H1 (cell line): ENCODE results near the gene OTOGL. TPM values are rescaled to one million over a fixed set of nuclear protein-coding genes. Genes with fewer than 3 reads are reported as not detected.

Source experiments
- CTCF ChIA-PET: fragments of 300-600 bp; sonication (Branson Sonifier 250); formaldehyde crosslinking; loops from one replicate; lab custom pipeline; 2021; ENCODE audit not compliant: partially characterized antibody; lab: Charles Lee
- POLR2A ChIA-PET: fragments of 300-600 bp; sonication (Branson Sonifier 250); formaldehyde crosslinking; loops from one replicate; lab custom pipeline; 2021; ENCODE audit warnings: inconsistent platforms; ENCODE audit not compliant: partially characterized antibody; lab: Charles Lee
- DNase-seq, 2 experiments: peaks; one replicate each; pipeline versions ENCODE4 v3.0.0 to v3.0.0-alpha.2; 2010 to 2022; ENCODE audit warnings: low spot score in 2 of 2, low read depth in 1 of 2, mixed read lengths in 1 of 2
- FAIRE-seq: peaks from 2 replicates; lab custom pipeline; 2011; peaks lifted over from hg19 to GRCh38; lab: Jason Lieb, UNC
- H2AFZ ChIP-seq: 2 replicates; pipeline ENCODE4 v1.8.1; 2012; ENCODE audit warnings: low read length, inconsistent platforms
- H2AK5ac ChIP-seq: 2 replicates; pipeline ENCODE4 v1.6.1; 2013; ENCODE audit warnings: low read depth, low read length
- H2BK120ac ChIP-seq: replicated peaks from 2 replicates; pipeline ENCODE3; 2013; ENCODE audit warnings: low read depth, low read length, inconsistent platforms
- H2BK12ac ChIP-seq: 2 replicates; pipeline ENCODE4 v1.6.1; 2013; ENCODE audit warnings: low read depth, low read length
- H2BK15ac ChIP-seq: 2 replicates; pipeline ENCODE4 v1.6.1; 2013; ENCODE audit warnings: low read length
- H2BK20ac ChIP-seq: 2 replicates; pipeline ENCODE4 v1.6.1; 2013; ENCODE audit warnings: low read length
- H2BK5ac ChIP-seq: 2 replicates; pipeline ENCODE4 v1.6.1; 2013; ENCODE audit warnings: low read depth, low read length
- H3K14ac ChIP-seq: 2 replicates; pipeline ENCODE4 v1.6.1; 2013; ENCODE audit warnings: inconsistent platforms; ENCODE audit not compliant: insufficient read length
- H3K18ac ChIP-seq: 2 replicates; pipeline ENCODE4 v1.6.1; 2013; ENCODE audit warnings: low read length; ENCODE audit errors: extremely low read depth
- H3K23ac ChIP-seq: 2 replicates; pipeline ENCODE4 v1.6.1; 2013; ENCODE audit warnings: inconsistent platforms; ENCODE audit not compliant: insufficient read length
- H3K23me2 ChIP-seq: 2 replicates; pipeline ENCODE4 v1.6.1; 2013; ENCODE audit warnings: low read depth, low read length
- H3K27ac ChIP-seq: 2 replicates; pipeline ENCODE4 v1.6.1; 2011; ENCODE audit warnings: low read depth, low read length, inconsistent platforms
- H3K27me3 ChIP-seq, 4 experiments: replicated peaks in 1 of 4; 1 replicate in 1 of 4; 2 replicates in 3 of 4; pipeline versions ENCODE4 v1.6.1 to v1.8.1; 2011 to 2013; ENCODE audit warnings: low read length in 3 of 4, mild to moderate bottlenecking in 3 of 4, inconsistent platforms in 2 of 4, mixed read lengths in 2 of 4, moderate library complexity in 1 of 4; ENCODE audit not compliant: control insufficient read depth in 3 of 4, insufficient read depth in 3 of 4; ENCODE audit errors: extremely low read depth in 1 of 4
- H3K36me3 ChIP-seq, 4 experiments: 2 replicates each; pipeline versions ENCODE4 v1.6.1 to v1.8.1; 2011 to 2013; ENCODE audit warnings: mild to moderate bottlenecking in 4 of 4, low read length in 3 of 4, moderate library complexity in 2 of 4, control low read depth in 1 of 4, inconsistent platforms in 1 of 4; ENCODE audit not compliant: insufficient read depth in 4 of 4, control insufficient read depth in 2 of 4
- H3K4ac ChIP-seq: replicated peaks from 2 replicates; pipeline ENCODE3; 2013; ENCODE audit warnings: low read length, low read depth, mixed read lengths, inconsistent platforms; ENCODE audit not compliant: insufficient read length
- H3K4me1 ChIP-seq, 4 experiments: replicated peaks in 1 of 4; 1 replicate in 1 of 4; 2 replicates in 3 of 4; pipeline versions ENCODE4 v1.6.1 to v1.8.1; 2011 to 2013; ENCODE audit warnings: low read length in 3 of 4, inconsistent platforms in 2 of 4, mixed read lengths in 1 of 4; ENCODE audit not compliant: insufficient read depth in 4 of 4, control insufficient read depth in 3 of 4
- H3K4me2 ChIP-seq, 2 experiments: 2 replicates each; pipeline versions ENCODE4 v1.6.1 to v1.8.1; 2011 to 2013; ENCODE audit warnings: low read depth in 2 of 2, low read length in 2 of 2, control low read depth in 1 of 2, inconsistent platforms in 1 of 2, mild to moderate bottlenecking in 1 of 2; ENCODE audit not compliant: insufficient read depth in 1 of 2
- H3K4me3 ChIP-seq, 4 experiments: fragments of 200-600, 300-600 bp in 1 of 4; sonication (generic), shearing (Covaris generic), sonication (Bioruptor Twin) in 1 of 4; 2 replicates each; pipeline versions ENCODE4 v1.5.1 to v1.8.1; 2011 to 2016; ENCODE audit warnings: low read length in 4 of 4, low read depth in 3 of 4, control low read depth in 2 of 4, inconsistent platforms in 2 of 4, mild to moderate bottlenecking in 2 of 4, mixed read lengths in 1 of 4, moderate library complexity in 1 of 4; ENCODE audit not compliant: insufficient read depth in 2 of 4; ENCODE audit errors: extremely low read depth in 1 of 4
- H3K56ac ChIP-seq: replicated peaks from 2 replicates; pipeline ENCODE3; 2013; ENCODE audit warnings: low read depth, mild to moderate bottlenecking, mixed read lengths, low read length, inconsistent platforms; ENCODE audit not compliant: insufficient read length
- H3K79me1 ChIP-seq: 2 replicates; pipeline ENCODE4 v1.6.1; 2013; ENCODE audit warnings: low read depth, low read length, control low read depth
- H3K79me2 ChIP-seq, 2 experiments: 2 replicates each; pipeline versions ENCODE4 v1.6.1 to v1.8.1; 2012 to 2013; ENCODE audit warnings: low read length in 2 of 2, mild to moderate bottlenecking in 2 of 2, inconsistent platforms in 1 of 2; ENCODE audit not compliant: insufficient read depth in 2 of 2, control insufficient read depth in 1 of 2
- H3K9ac ChIP-seq, 4 experiments: replicated peaks in 1 of 4; 1 replicate in 1 of 4; 2 replicates in 3 of 4; pipeline versions ENCODE4 v1.6.1 to v1.8.1; 2011 to 2013; ENCODE audit warnings: low read depth in 3 of 4, low read length in 3 of 4, control low read depth in 2 of 4, mild to moderate bottlenecking in 2 of 4, moderate library complexity in 2 of 4, inconsistent platforms in 1 of 4; ENCODE audit errors: extremely low read depth in 1 of 4
- H3K9me3 ChIP-seq, 2 experiments: 2 replicates each; pipeline versions ENCODE4 v1.6.1 to v1.8.1; 2012 to 2013; ENCODE audit warnings: mild to moderate bottlenecking in 2 of 2, moderate library complexity in 2 of 2, control low read depth in 1 of 2, inconsistent platforms in 1 of 2, low read depth in 1 of 2, low read length in 1 of 2, mixed read lengths in 1 of 2; ENCODE audit not compliant: insufficient read depth in 2 of 2
- H4K20me1 ChIP-seq, 2 experiments: replicated peaks in 1 of 2; 2 replicates each; pipeline versions ENCODE3 to v1.8.1; 2011 to 2013; ENCODE audit warnings: inconsistent platforms in 2 of 2, low read length in 2 of 2, mild to moderate bottlenecking in 1 of 2; ENCODE audit not compliant: insufficient read depth in 2 of 2, control insufficient read depth in 1 of 2
- H4K5ac ChIP-seq: 2 replicates; pipeline ENCODE4 v1.6.1; 2013; ENCODE audit warnings: low read length, low read depth, mixed read lengths, inconsistent platforms; ENCODE audit not compliant: insufficient read length
- H4K8ac ChIP-seq: 2 replicates; pipeline ENCODE4 v1.8.0; 2013; ENCODE audit warnings: mild to moderate bottlenecking, moderate library complexity, low read length, inconsistent platforms; ENCODE audit not compliant: insufficient read depth; ENCODE audit errors: extremely low read depth
- H4K91ac ChIP-seq: replicated peaks from 2 replicates; pipeline ENCODE3; 2013; ENCODE audit warnings: low read length, mixed read lengths, inconsistent platforms; ENCODE audit not compliant: insufficient read length
- CREB1 ChIP-seq: IDR thresholded peaks from 2 replicates; pipeline ENCODE4 v1.6.1; 2012; ENCODE audit warnings: inconsistent platforms
- EZH2 ChIP-seq: fragments of 200-600 bp; sonication (generic); IDR thresholded peaks from 2 replicates; pipeline ENCODE4 v1.7.1; 2012; ENCODE audit warnings: low read depth, mild to moderate bottlenecking, moderate library complexity, low read length, inconsistent platforms; ENCODE audit not compliant: severe bottlenecking
- HDAC2 ChIP-seq, 2 experiments: fragments of 300-600 bp in 1 of 2; sonication (generic) in 1 of 2; IDR thresholded peaks; 2 replicates each; pipeline ENCODE4 v1.6.1; 2011 to 2012; ENCODE audit warnings: low read depth in 2 of 2, low read length in 2 of 2, mild to moderate bottlenecking in 2 of 2, moderate library complexity in 2 of 2, borderline replicate concordance in 1 of 2, inconsistent platforms in 1 of 2
- KDM1A ChIP-seq: fragments of 200-600, 300-600 bp; sonication (generic); IDR thresholded peaks from 2 replicates; pipeline ENCODE4 v1.7.1; 2016; ENCODE audit warnings: mild to moderate bottlenecking, low read length, borderline replicate concordance
- POU5F1 ChIP-seq: IDR thresholded peaks from 2 replicates; pipeline ENCODE4 v1.6.1; 2011; ENCODE audit warnings: low read depth, mild to moderate bottlenecking, low read length, moderate library complexity
- RAD21 ChIP-seq, 2 experiments: IDR thresholded peaks in 1 of 2; conservative IDR thresholded peaks in 1 of 2; 2 replicates each; pipeline ENCODE4 v1.6.1; 2011; ENCODE audit warnings: low read depth in 2 of 2, low read length in 2 of 2, improper control_type of control experiment in 1 of 2, inconsistent platforms in 1 of 2, mild to moderate bottlenecking in 1 of 2, moderate library complexity in 1 of 2
- SIRT6 ChIP-seq: IDR thresholded peaks from one replicate; pipeline ENCODE4 v1.7.1; 2012; ENCODE audit warnings: low read length, inconsistent platforms
- SP2 ChIP-seq: IDR thresholded peaks from 2 replicates; pipeline ENCODE4 v1.6.1; 2012; ENCODE audit warnings: mild to moderate bottlenecking, low read length, inconsistent platforms
- WGBS, 2 experiments: shearing (Covaris generic) in 1 of 2; methylation state at CpG; one replicate each; pipeline versions ENCODE4 v1.1.6 to v1.1.7; 2013 to 2015; ENCODE audit warnings: low lambda C conversion rate in 2 of 2, mixed read lengths in 2 of 2, inconsistent platforms in 1 of 2, low coverage in 1 of 2, missing lambda C conversion rate in 1 of 2; ENCODE audit not compliant: insufficient replicate concordance in 2 of 2, insufficient coverage in 1 of 2, insufficient read length in 1 of 2; ENCODE audit errors: extremely low coverage in 1 of 2, missing lambda C conversion rate in 1 of 2; 5-methylcytosine and 5-hydroxymethylcytosine counted together
- polyA plus RNA-seq, 7 experiments: library from polyadenylated mRNA; depleted of rRNA in 3 of 7; stranded (reverse) in 5 of 7; unstranded in 2 of 7; fragments of >200 nt in 5 of 7; fragments of 200-250 nt in 2 of 7; gene quantifications; 1 replicate in 5 of 7; 2 replicates in 1 of 7; 4 replicates in 1 of 7; pipeline versions ENCODE4 v1.2.1 to v1.2.3, GENCODE V29; 2011 to 2013; ENCODE audit warnings: missing spikeins in 2 of 7, mixed read lengths in 2 of 7
- total RNA-seq: library from RNA; stranded (reverse); fragmentation: NEBNext Ultra II Directional; extraction: Animal tissue kit (Norgen Biotek cat#: 25700); gene quantifications from 2 replicates; pipeline ENCODE4 v1.2.1, GENCODE V29; 2021
- TF ChIP-seq, protein P1 (sequence below): IDR thresholded peaks from 2 replicates; pipeline ENCODE4 v1.6.1; 2012; ENCODE audit warnings: inconsistent platforms
- TF ChIP-seq, protein P2 (sequence below): IDR thresholded peaks from 2 replicates; pipeline ENCODE4 v1.6.1; 2011; ENCODE audit warnings: low read depth, mild to moderate bottlenecking, low read length; ENCODE audit not compliant: insufficient read depth
- TF ChIP-seq, protein P3 (sequence below), 3 experiments: IDR thresholded peaks; 1 replicate in 2 of 3; 2 replicates in 1 of 3; pipeline versions ENCODE4 v1.5.1 to v1.6.1; 2011; ENCODE audit warnings: low read length in 3 of 3, mild to moderate bottlenecking in 3 of 3, inconsistent platforms in 2 of 3, low read depth in 1 of 3, moderate library complexity in 1 of 3; ENCODE audit not compliant: insufficient read depth in 1 of 3; ENCODE audit errors: control extremely low read depth in 1 of 3

Gene OTOGL
- total and polyA plus RNA-seq, 2 of the 8 experiments (the other 6 are each of a cell fraction or from before 2014, with no cell fraction given), result 0.12 to 0.17 TPM

DNA sequence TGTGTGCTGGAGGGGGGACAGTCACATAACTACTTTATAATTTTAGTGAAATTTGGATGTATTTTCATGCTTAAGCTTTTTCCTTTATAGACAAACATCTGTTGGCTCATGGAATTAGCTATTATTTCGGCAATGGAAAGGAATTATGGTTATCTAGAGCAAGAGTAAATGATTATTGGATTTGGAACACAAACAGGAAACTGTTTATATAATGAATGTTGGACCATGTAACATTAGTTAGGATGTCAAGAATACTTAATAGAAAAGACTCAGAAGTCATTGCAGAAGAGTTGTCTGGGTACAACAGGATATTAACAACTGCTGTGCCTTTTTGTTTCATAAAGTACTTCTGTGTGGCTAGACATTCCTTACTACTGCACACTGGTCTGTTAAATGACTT is 108.7 kb downstream of the OTOGL start:
- no peak overlapping the region for H3K9ac ChIP-seq
- no peaks in the 10 kb centered on the region for H3K4me1 ChIP-seq
- H2BK120ac ChIP-seq, result no peak overlapping the region
- no peaks in the 10 kb centered on the region for H3K27me3 ChIP-seq
- H3K79me2 ChIP-seq, result no peaks in the 10 kb centered on the region
- CTCF ChIA-PET, result interaction anchor here (2.7 kb wide), 1 partner anchor 12 kb away, joined by 8 read pairs; no protein-coding TSS in a partner anchor
- no peaks in the 10 kb centered on the region for H3K79me1 ChIP-seq
- H3K18ac ChIP-seq, result no peak overlapping the region
- H2AFZ ChIP-seq, result no peak overlapping the region
- POLR2A ChIA-PET, result no interaction called here
- no peak overlapping the region for H3K23ac ChIP-seq
- H3K23me2 ChIP-seq, result no peaks in the 10 kb centered on the region
- no peak overlapping the region for H4K8ac ChIP-seq
- H3K9me3 ChIP-seq, result no peaks in the 10 kb centered on the region
- no peak overlapping the region for H3K56ac ChIP-seq
- H4K5ac ChIP-seq, result no peak overlapping the region
- H2BK20ac ChIP-seq, result no peak overlapping the region
- no peak for FAIRE-seq
- H3K4me3 ChIP-seq, result no peak overlapping the region
- no peak overlapping the region for H2AK5ac ChIP-seq
- no peak overlapping the region for H2BK5ac ChIP-seq
- no peak for DNase-seq
- H3K4me2 ChIP-seq, result no peak overlapping the region
- 83% methylated on average over 1 of the region's 1 CpG; no CpG with 5 or more reads in 1 of the 2 experiments for WGBS, 2 experiments
- H4K20me1 ChIP-seq, result no peaks in the 10 kb centered on the region
- H3K36me3 ChIP-seq, result no peaks in the 10 kb centered on the region
- no peak overlapping the region for H4K91ac ChIP-seq
- H2BK15ac ChIP-seq, result no peak overlapping the region
- no peak overlapping the region for H3K27ac ChIP-seq
- H3K4ac ChIP-seq, result no peak overlapping the region
- H2BK12ac ChIP-seq, result no peak overlapping the region
- no peak overlapping the region for H3K14ac ChIP-seq
- TF ChIP-seq POU5F1, result no peak
- TF ChIP-seq, protein P1, sequence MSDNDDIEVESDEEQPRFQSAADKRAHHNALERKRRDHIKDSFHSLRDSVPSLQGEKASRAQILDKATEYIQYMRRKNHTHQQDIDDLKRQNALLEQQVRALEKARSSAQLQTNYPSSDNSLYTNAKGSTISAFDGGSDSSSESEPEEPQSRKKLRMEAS, result no peak
- TF ChIP-seq RAD21 (IDR thresholded peaks at IDR 0.05 in 1 of 2, conservative IDR thresholded peaks at IDR 0.05 in 1 of 2; ENCODE audit: low read depth in 2 of 2, low read length in 2 of 2), result no peak
- TF ChIP-seq SP2, result no peak
- no peak for TF ChIP-seq KDM1A
- TF ChIP-seq EZH2, result no peak
- no peak for TF ChIP-seq HDAC2 (IDR thresholded peaks at IDR 0.05; ENCODE audit: borderline replicate concordance in 1 of 2, low read depth in 2 of 2, low read length in 2 of 2)
- TF ChIP-seq, protein P2, sequence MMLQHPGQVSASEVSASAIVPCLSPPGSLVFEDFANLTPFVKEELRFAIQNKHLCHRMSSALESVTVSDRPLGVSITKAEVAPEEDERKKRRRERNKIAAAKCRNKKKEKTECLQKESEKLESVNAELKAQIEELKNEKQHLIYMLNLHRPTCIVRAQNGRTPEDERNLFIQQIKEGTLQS, result no peak
- TF ChIP-seq, protein P3, sequence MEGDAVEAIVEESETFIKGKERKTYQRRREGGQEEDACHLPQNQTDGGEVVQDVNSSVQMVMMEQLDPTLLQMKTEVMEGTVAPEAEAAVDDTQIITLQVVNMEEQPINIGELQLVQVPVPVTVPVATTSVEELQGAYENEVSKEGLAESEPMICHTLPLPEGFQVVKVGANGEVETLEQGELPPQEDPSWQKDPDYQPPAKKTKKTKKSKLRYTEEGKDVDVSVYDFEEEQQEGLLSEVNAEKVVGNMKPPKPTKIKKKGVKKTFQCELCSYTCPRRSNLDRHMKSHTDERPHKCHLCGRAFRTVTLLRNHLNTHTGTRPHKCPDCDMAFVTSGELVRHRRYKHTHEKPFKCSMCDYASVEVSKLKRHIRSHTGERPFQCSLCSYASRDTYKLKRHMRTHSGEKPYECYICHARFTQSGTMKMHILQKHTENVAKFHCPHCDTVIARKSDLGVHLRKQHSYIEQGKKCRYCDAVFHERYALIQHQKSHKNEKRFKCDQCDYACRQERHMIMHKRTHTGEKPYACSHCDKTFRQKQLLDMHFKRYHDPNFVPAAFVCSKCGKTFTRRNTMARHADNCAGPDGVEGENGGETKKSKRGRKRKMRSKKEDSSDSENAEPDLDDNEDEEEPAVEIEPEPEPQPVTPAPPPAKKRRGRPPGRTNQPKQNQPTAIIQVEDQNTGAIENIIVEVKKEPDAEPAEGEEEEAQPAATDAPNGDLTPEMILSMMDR (IDR thresholded peaks at IDR 0.05; ENCODE audit: control extremely low read depth in 1 of 3, insufficient read depth in 1 of 3, low read depth in 1 of 3, low read length in 3 of 3), result no peak
- TF ChIP-seq SIRT6, result no peak
- TF ChIP-seq CREB1, result no peak
